ENCODE measurements around the gene HEG1.

HEG1 gene

DNA sequence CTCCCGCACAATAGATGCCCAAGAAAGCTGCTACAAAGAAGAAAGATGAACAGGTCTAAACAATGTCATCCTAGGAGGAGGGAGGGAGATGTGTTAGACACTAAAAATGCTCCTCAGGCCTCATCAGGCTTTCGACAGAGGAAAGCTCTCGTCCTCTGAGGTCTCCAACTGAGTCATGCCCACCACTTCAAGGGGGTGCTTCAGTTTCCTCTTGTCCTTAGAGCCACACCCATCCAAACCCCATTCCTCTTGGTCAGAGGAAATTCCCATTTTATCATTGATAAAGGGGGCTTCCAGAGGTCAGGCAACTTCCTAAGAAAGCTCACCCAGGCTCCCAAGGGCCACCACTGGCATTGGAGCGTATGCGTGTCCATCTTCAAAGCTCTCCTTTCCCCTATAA is 50.1 kb downstream of the HEG1 start:
- no peak for DNase-seq

DNA sequence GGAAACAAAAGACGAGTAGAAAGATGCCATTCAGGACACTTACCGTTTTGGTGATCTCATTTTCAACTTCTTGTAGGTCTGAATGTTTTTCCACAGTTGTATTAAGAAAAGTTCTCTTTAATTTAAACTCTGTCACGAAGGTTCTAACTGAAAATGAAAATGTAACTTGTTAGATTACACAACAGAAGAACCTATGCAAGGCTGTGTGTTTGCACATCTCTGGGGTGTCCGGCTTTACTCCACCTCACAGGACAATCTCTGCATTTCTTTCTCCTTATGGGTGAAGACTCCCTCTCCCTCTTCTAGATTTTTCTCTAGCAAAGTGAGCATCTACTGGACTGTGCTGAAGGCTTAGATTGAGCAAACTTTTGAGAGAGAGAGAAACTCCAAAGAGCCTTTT is 50.6 kb downstream of the HEG1 start:
- no peak for DNase-seq

DNA sequence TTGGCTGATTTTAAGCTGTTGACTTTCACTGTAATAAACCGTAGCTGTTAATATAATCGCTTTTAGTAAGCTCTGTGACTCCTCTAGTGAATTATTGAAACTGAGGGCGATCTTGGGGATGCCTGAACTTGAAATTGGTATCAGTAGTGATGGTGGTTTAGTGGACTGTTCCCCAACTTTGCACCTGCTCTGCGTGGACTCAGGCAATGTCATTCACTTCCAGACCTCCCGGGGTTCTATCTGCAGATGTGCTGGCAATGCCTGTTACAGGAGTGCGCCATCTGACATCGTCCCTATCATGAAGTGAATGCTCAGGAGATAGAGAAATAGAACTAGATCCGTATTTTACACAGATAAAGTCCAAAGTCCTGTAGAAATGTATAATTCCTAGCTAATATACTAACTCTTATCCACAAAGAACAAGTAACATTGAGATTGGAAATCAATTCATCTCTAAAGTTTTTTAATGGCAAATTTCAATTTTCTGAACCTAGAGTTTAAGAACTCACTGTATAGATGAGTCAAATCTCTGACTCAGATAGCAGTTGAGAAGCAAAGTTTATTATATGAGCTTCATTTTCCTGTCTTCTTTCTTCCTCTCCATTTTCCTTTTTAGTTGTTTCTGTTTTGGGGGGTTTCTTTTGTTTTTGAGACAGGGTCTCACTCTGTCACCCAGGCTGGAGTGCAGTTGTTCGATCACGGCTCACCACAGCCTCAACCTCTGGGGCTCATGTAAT is 51.8 kb downstream of the HEG1 start:
- DNase-seq, result no peak

DNA sequence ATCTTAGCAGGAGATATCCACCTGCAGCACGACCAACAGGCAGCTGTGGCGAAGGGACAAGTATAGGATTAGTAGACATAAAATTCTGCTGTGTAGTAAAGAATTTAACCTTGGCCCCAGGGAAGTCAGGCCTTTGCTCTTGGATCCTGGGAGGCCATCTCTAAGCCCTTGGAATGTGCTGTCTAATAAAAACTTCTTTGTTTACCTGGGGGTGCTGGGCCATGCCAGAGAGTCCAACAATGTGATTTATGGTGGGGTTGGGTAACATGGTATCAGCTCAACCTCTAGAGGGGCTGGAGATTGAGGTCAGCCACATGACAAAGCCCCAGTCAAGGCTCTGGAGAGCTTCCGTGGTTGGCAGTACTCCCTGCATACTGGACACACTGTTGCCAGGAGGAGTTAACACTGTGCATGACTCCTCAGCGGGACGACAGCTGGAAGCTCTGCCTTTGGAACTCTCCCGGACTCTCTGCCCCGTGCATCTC is 52.4 kb downstream of the HEG1 start:
- DNase-seq, result no peak

DNA sequence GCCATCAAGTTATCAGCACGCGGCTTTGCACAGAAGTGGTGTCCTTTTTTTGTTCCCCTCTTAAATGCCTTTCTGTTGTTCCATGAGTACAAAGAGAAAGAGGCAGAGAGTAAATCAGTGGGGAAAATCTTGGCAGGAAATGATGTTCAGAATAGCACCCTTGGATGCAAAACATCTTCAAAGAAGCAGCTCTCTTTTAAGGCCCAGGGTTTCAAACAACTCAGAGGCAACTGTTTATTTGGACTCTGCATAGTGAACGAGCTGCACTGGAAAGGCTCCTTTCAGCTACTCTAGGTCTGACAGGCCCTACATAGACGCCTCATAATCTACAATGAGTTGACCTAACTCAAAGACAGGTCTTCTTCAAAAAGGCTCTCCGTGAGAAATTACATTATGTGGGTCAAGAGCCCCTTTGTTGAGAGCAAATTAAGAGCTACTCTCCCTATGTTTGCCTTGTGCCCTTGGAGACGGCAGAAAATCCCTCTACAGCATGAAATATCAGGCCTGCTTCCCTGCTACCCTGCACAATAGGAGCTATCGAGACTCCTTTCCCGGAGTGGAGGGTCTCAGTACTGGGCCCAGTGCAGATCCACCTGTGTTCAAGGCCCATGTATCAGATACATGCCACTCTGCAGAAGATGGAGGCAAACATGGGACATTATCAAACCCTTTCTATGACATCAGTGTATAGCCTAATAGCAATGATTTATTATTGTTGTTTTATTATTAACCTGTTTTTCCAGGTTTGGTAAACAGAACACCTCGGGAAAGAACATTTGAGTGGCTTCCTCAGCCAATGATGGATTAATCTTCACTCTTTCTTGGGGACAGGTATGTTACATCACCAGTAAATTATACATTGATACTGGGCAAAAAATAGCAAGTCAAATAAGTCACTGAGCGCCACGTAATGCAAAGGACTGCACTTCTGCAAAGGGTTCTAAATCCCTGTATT is 53.1 kb downstream of the HEG1 start:
- no peak for DNase-seq

DNA sequence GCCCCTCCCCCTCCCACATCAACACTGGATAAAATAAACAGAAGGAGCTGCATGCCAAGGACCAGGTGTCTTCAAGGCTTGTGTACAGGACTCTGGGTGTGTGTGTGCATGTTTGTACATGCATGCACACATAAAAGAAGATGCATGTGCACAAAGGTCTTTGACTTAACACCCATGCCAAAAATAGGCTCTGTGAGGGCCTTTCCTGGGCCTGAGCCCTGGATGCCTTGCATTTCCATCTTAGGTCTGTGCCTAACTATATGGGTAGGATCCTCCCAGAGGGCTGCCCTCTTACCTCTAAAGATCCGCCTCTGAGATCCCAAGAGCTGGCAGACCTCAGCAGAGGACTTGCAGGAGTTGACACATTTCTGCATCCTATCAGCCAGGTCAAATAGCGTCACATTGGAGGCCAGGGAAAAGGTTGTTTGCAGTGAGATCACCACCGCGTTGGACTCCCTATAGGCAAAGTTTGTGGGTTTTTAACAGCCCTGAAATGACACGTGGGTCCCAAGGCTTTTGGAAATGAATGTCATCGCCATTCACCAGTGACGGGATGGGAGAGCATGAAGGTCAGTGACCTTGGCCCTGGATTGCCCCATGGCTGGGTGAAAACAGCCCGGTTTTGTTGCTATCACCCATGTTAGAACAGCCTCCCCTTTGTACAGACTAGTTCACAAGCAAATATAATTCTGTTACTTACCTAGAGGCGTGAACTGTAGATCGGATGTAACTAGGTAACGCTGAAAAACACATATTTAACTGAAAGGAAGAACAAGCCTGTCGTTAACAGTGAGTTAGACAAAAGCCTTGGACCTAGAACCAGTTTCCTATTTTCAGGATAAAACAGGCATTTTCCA is 54.0 kb downstream of the HEG1 start:
- no peak for DNase-seq

DNA sequence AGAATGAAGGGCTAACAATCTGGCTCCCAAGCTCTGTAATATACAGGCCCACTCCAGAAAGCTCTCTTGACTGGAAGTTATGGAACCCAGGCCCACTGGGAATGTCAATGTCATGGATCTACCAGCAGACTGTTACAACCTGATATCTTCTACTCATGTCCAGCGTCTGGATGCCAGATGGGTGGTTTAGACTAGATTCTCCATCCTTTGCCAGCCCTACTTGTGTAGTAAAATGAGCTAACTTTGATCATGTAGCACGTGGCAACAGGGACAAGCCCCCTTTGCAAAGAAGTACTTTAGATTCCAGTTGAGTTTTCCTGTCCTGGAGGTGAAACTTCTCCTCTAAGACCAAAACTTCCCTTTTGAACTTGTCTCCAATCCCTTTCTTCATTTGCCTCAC is 55.1 kb downstream of the HEG1 start:
- no peak for DNase-seq

DNA sequence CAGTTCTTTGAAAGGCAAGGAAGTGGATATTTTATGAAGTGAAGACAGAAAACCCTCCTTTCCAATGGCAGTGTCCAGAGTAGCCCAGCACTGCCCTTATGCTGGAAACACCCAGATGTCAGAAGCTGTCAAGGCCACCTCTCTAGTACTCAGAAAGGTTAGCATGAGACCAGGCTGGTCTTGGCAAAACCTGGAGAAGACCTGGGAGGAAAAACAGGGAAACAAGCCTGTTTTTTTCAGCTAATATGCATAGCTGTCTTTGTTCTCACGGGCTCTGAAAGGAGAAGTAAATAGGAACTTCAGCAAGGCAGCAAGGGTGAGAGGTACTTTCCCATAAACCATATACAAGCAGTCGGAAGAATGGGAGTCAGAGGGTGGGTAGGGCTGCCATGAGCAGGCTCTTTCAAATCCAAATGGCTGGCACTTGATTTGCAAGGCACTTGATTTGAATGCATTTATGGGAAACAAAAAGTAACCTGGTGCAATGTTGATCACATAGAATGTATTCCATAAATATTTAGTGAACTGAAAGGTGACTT is 55.8 kb downstream of the HEG1 start:
- DNase-seq, result no peak

DNA sequence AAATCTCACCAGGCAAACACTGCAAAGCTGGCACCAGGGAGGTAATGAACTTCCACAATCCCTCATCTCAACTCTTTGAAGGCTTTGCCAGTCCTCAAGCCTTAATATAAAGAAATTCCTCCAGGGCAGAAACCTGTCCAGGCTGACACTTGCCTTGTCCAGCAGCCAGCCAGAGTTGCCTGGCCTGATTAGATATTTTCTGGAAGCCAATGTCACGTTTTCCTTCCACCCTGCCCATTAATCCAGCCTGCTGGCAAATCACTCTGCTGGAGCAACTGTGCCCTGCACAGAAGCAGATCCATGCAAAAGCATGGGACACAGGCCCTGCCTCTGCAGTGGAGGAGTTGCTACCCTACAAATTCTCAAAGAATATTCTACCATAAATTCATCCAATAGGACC is 56.5 kb downstream of the HEG1 start:
- no peak for DNase-seq

DNA sequence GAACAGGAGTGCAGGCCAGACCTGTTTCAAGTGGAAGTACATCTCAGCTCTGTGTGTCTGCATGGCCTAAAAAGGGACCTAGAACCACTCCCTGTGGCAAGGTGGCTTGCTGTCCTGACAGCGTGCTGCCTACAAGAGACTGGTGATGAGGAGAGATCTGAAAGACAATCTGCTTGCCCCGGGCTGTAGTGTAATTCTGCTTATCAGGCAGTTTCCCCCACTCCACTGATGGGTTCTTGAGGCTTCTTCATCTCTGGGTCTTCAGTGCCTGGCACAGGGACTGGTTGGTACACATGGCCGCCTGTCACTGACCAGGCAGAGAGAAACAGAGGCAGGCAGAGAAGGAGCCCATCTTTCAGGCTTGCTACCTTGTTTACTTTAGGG is 57.6 kb downstream of the HEG1 start:
- DNase-seq, result no peak

DNA sequence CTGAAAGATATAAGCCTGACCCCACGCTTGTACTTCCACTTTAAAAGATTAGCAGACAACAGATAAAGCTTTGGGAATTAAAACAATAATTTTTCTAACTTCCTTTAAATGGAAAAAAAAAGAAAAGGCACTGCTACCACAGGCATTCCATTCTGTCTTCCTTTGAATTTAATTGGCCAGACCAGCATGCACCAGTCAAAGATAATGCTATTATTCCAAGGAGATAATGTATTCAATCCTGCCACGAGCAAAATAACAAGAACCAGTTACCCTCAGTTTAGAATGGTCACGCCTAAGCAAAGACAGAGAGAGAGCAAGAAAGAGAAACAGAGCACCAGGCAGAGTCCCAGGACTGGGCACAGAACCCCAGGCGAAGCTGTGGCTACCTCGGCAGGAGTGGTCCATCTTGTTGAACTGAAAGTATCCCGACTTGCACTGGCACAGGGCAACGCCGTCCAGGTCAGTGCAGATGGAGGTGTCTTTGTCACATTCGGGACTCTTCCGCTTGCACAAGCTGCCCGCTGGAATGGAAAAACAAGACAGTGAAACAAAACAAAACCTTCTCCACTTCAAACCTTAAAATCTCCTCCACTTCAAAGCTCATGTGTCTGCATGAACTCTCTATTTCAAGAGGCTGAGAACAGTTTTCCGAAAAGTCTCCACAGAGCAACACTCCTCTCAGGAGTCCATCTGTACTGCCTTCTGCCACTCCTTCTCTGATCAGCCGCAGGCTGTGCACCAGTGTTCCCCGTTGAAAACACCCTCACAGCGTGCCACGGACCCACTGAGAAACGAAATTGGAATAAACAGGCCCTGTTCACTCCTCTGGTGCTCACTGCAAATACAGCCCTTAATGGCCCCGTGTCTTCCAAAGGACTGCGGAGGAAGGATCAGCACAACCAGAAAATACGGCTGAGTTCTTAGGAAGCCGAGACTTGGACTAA is 58.2 kb downstream of the HEG1 start:
- DNase-seq, result no peak

DNA sequence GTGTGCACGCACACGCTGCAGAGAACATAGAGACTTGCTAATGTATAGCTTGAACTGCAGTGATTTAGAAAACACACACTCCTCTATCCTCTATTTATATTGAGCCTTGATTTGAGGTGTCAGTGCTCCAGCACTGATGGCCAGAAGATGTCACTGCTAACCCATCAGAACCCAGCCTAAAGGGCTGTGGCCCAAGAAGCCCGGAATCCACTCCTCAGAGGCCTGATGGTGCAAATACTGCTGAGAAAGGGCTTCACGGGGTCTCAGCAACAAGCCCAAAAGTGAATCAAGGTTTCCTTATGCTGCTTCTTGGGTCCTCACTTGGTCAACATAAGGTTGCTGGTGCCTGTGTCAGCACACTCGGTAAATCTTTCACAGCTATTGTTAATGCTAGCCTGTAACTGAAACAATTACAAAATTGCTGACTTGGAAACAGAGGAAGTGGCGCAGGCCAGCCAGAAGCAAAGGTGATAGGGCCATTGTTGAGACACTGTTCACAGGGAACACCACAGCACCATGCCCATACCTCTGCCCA is 60.3 kb downstream of the HEG1 start:
- peak; percentile 52 for DNase-seq

DNA sequence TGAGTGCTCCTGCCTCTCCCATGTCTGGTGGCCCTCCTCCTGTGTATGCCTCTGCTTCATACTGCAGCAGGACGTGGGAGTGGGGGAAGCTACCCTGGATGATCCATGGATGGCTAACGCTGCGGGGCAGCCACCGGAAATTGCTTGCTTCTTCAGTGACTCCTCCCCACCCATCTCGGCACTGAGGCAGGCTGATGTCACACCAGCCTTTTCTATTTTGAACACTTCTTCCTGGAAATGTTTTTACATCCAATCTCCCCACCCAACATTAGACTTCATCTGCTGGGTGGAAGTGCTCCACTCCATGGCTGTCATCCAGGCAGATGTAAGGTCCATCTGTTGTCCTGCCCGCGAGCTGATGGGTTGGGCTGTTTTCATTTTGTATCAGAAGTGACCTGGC is 62.3 kb downstream of the HEG1 start:
- DNase-seq, result no peak

DNA sequence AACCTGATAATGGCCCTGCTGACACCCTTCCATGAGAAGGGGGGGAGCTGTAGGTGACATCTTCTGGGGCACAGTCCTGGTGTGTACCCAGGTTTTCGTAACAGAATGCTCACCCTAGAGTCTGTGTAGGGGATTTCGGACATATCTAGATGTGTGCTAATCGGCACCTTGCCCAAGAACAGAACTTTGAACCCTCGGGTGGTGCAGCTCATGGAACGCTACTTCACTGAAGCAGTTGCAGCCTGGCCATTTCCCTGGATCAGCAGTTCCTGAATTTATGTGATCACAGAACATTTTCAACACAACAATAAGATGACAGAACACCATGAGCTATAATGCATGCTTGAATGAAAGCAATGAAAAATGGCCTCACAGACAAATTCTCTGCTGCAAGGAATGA is 63.8 kb downstream of the HEG1 start:
- no peak for DNase-seq

DNA sequence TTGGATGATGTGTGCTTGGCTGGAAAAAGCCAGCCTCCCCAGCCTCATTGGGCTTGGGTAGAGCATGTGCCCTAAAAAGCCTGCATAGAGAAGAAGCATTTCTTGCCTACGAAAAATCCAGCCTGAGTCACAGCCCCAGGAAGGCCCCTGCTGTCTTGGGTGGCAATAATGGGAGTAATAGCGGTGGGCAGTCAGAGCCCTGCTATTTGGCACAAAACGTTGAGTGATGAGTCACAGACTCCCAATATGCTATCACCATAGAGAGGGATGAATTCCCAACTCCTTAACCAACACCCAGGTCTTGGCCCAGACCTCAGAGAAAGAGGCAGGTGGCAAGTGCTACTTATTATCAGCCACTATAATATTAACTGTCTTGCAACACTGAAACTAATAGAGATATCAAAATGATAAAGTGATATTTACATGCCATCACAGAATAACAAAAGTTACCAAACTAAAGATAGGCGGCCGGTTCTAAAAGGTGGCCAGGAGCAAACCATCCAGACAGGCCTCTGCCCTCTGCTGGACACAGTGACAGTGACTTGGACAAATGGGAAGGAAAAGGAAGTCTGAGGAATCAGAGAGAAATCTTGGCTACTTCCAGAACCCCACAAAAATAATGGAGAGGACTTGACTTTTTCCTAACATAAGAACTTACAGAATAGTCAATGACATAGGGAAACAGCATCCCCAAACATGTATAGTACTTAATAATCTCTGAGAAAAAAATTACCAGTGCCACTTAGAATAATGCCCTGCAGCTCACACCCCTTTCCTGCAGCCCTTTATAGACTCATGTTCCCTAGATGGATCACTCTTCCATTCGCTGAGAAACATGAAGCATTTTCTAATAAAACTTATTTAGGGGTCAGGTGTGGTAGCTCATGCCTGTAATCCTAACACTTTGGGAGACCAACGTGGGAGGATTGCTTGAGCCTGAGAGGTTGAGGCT is 69.3 kb downstream of the HEG1 start:
- DNase-seq, result peak; percentile 29

DNA sequence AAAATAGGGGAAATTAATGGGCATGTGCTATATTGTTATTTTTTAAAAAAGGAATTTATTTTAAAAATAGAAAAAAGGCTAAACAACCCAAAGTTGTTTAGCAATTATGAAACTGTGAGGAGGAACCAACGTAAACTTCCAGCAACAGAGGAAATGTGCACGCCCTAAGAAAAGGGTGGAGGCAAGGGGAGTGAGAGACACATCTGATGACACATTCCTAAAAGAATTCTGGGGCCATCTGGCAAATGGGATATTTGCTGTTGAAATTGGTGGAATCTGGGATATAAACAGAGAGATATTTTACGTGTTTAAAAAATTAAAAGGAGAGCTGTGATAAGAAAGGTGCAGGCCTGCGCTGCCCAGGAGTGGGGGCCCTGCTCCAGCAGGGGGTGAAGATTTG is 70.4 kb downstream of the HEG1 start:
- DNase-seq, result no peak

DNA sequence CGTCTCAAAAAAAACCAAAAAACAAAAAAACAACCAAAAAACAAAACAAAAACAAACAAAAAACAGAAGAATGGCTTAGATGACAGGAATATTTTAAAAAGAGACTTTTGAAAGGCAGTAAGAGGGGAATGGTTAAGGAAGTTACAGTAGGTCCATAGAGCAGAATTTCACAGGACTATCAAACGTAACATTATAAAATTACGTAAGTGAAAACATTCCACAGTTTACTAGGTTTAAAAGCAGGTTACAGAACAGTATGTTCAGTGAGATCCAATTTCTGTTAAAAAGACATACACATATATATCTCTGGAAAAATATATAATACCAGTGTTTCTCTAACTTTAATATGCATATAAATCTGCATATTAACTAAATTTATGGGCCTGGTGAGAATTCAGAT is 71.0 kb downstream of the HEG1 start:
- no peak for DNase-seq

DNA sequence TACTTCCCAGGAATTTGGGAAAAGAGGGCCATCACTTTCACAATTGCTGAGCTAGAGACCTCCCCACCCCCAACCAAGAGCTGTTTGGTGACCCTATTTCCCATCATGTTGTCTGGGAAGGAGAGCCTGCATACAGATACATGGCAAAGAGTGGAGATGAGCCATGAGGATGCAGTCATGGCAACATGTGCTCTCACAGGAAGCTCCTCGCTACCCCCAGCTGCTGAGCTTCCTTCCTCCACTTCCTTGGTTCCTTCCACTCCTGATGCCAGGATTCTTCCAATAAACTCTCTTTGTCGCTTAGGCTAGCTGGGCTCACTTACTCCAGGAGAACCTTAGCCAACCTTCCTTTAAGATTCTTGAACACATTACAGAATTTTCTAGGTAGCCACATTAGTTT is 72.9 kb downstream of the HEG1 start:
- DNase-seq, result no peak

DNA sequence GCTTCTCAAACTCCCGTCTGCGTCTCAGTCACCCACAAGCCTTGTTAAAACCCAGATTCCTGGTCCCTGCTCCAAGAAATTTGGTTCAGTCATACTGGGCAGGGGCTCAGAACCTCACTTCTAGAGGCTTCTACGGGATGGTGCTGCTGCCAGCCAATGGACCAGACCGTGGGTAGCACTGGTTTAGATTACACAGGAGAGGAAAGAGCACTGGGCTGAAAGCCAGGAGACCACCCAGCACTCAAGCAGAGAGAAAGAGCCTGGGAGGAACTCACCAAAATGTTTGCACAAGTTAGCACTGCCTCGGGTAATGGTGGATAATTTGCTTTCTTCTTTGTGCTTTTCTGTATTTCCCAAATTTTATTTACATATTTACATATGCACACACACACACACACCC is 74.3 kb downstream of the HEG1 start:
- peak; percentile 31 for DNase-seq

DNA sequence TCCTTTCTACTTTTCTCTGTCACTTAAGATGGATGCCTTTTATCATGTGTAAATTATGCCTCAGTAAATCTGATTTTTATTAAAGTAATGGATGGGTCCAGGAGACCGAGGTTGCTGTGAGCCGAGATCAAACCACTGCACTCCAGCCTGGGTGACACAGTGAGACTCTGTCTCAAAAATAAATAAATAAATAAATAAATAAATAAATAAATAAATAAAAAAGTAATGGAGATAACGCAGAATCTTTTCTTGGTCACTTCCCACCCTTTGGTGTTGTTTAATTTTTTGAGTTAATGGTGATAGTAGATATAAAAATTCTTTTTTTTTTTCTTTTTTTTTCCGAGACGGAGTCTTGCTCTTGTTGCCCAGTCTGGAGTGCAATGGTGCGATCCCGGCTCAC is 77.2 kb downstream of the HEG1 start:
- DNase-seq, result no peak
